Osteoblast (primary cell): Measurements from ENCODE around the gene COL4A5. TPM values are rescaled to one million over a fixed set of nuclear protein-coding genes. Genes with fewer than 3 reads are reported as not detected.

Source experiments
- DNase-seq: peaks from one replicate; pipeline ENCODE4 v3.0.0; 2011; ENCODE audit warnings: low spot score, mixed read lengths; ENCODE audit not compliant: insufficient read length; ENCODE audit errors: missing footprints
- H2AFZ ChIP-seq: 2 replicates; pipeline ENCODE4 v1.6.0; 2011; ENCODE audit warnings: mild to moderate bottlenecking, low read length
- H3K27ac ChIP-seq: 2 replicates; pipeline ENCODE4 v1.5.1; 2011; ENCODE audit warnings: mild to moderate bottlenecking, low read depth, low read length, moderate library complexity
- H3K27me3 ChIP-seq: 2 replicates; pipeline ENCODE4 v1.6.0; 2012; ENCODE audit warnings: mild to moderate bottlenecking, control low read depth, inconsistent platforms, low read length, moderate library complexity; ENCODE audit not compliant: insufficient read depth
- H3K36me3 ChIP-seq: 2 replicates; pipeline ENCODE4 v1.5.1; 2011; ENCODE audit warnings: mild to moderate bottlenecking, low read length, control low read depth, moderate library complexity; ENCODE audit not compliant: insufficient read depth
- H3K4me1 ChIP-seq: 2 replicates; pipeline ENCODE4 v1.5.1; 2011; ENCODE audit warnings: mild to moderate bottlenecking, low read length, control low read depth, moderate library complexity; ENCODE audit not compliant: insufficient read depth
- H3K4me2 ChIP-seq: 2 replicates; pipeline ENCODE4 v1.6.0; 2011; ENCODE audit warnings: mild to moderate bottlenecking, low read length; ENCODE audit not compliant: insufficient read depth
- H3K4me3 ChIP-seq: fragments of 200-600 bp; sonication (generic); 3 replicates; pipeline ENCODE4 v1.5.1; 2012; ENCODE audit warnings: mild to moderate bottlenecking, low read length, inconsistent platforms; ENCODE audit not compliant: insufficient read depth
- H3K79me2 ChIP-seq: 2 replicates; pipeline ENCODE4 v1.6.0; 2012; ENCODE audit warnings: mild to moderate bottlenecking, low read length, control low read depth, inconsistent platforms; ENCODE audit not compliant: insufficient read depth
- H3K9me3 ChIP-seq: 2 replicates; pipeline ENCODE4 v1.5.1; 2011; ENCODE audit warnings: low read depth, low read length, control low read depth
- H4K20me1 ChIP-seq: 2 replicates; pipeline ENCODE4 v1.6.0; 2012; ENCODE audit warnings: mild to moderate bottlenecking, low read length, control low read depth; ENCODE audit not compliant: insufficient read depth
- CTCF ChIP-seq: IDR thresholded peaks from 2 replicates; pipeline ENCODE4 v1.5.1; 2011; ENCODE audit warnings: mild to moderate bottlenecking, low read depth, low read length, moderate library complexity; ENCODE audit errors: extremely low read depth
- total RNA-seq: library from RNA; depleted of rRNA; stranded (reverse); fragments of >200 nt; gene quantifications from 2 replicates; pipeline ENCODE4 v1.2.3, GENCODE V29; 2012

The COL4A5 gene
- total RNA-seq, 1 donor, result 0.36 TPM

GRCh38 chrX:108712886-108713285, 273.2 kb downstream of the COL4A5 start:
- H3K79me2 ChIP-seq, result no peaks in the 10 kb centered on the region
- no peaks in the 10 kb centered on the region for H3K9me3 ChIP-seq
- H3K27me3 ChIP-seq, result peaks cover 3% of the 10 kb centered on the region
- DNase-seq, result no peak
- H3K4me2 ChIP-seq, result no peak overlapping the region
- no peaks in the 10 kb centered on the region for H3K4me1 ChIP-seq
- H3K36me3 ChIP-seq, result no peaks in the 10 kb centered on the region
- no peaks in the 10 kb centered on the region for H4K20me1 ChIP-seq
- no peak overlapping the region for H2AFZ ChIP-seq
- no peak for TF ChIP-seq CTCF
- H3K4me3 ChIP-seq, result no peak overlapping the region
- H3K27ac ChIP-seq, result no peak overlapping the region

DNA sequence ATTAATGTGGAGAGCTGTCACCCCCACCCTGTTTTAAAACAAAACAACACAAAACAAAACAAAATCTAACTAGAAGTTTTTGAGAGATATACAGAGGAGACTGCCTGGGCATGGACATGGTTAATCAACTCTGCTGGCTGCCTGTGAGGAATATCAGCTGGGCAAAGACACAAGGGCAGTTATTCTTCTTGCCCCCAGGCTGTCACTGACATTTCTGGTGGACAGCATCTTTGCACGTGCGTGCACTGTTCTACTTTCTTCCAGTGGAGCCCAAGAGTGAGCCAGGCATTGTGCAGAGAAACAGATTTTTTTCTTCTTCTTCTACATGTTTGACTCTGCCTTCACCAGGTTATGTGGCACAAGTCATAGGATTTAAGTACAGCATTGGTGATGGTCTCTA, 282.9 kb downstream of the COL4A5 start:
- no peak for DNase-seq
- Histone ChIP-seq H3K27me3 (peaks cover 20% of the 10 kb centered on the region), H3K36me3 (no peaks in the 10 kb centered on the region), H3K27ac (no peak overlapping the region), H3K9me3 (no peaks in the 10 kb centered on the region), H3K4me1 (no peaks in the 10 kb centered on the region), H3K4me2 (no peak overlapping the region), H2AFZ (no peak overlapping the region), H4K20me1 (no peaks in the 10 kb centered on the region), H3K79me2 (no peaks in the 10 kb centered on the region), H3K4me3 (no peak overlapping the region)
- no peak for TF ChIP-seq CTCF

DNA sequence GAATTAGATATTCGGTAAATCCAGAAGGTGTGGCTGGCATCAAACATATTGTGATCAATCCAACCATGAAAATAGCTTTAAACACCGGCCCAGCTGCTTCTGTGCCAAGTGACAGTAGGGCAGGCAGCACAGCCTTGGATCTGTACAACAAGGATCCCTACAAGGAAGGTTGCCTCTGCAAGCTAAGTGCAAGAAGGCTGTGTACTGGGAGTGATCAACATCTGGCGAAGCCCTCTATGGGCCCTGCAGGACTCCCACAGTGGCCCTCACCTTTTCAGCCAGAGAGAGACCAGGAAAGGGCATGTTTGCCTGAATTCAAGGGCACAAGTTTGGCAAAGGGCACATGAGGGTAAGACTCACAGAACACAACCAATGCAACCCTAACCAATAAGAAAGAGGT, 287.1 kb downstream of the COL4A5 start:
- TF ChIP-seq CTCF, result no peak
- H3K36me3 ChIP-seq, result no peaks in the 10 kb centered on the region
- DNase-seq, result no peak
- no peak overlapping the region for H3K27ac ChIP-seq
- no peaks in the 10 kb centered on the region for H3K9me3 ChIP-seq
- H3K4me1 ChIP-seq, result no peaks in the 10 kb centered on the region
- H4K20me1 ChIP-seq, result no peaks in the 10 kb centered on the region
- H3K27me3 ChIP-seq, result peaks cover 32% of the 10 kb centered on the region
- no peak overlapping the region for H3K4me2 ChIP-seq
- no peaks in the 10 kb centered on the region for H3K79me2 ChIP-seq
- H2AFZ ChIP-seq, result no peak overlapping the region
- no peak overlapping the region for H3K4me3 ChIP-seq

GRCh38 chrX:108731153-108731552, 291.5 kb downstream of the COL4A5 start:
- Histone ChIP-seq H3K4me3 (no peak overlapping the region), H3K4me2 (no peak overlapping the region), H4K20me1 (no peaks in the 10 kb centered on the region), H3K4me1 (no peaks in the 10 kb centered on the region), H3K36me3 (no peaks in the 10 kb centered on the region), H3K27ac (no peak overlapping the region), H3K79me2 (no peaks in the 10 kb centered on the region), H3K9me3 (no peaks in the 10 kb centered on the region), H3K27me3 (peaks cover 35% of the 10 kb centered on the region), H2AFZ (no peak overlapping the region)
- no peak for DNase-seq
- no peak for TF ChIP-seq CTCF
